ENCODE measurements around the gene SLC30A4. TPM values are rescaled to one million over a fixed set of nuclear protein-coding genes. Genes with fewer than 3 reads are reported as not detected.

The SLC30A4 gene
- total RNA-seq, 1 donor = 1.6 TPM

Small RNAs within 50 kb of the gene (small RNA-seq; reads per million reads assigned to genes)
- gene DPPA5P2 = not detected
- not detected for gene SNORA41B

Other genes starting within 250 kb of the SLC30A4 start
- gene GATM, start 144.2 kb downstream of the SLC30A4 start, total RNA-seq = 23.2 TPM
- gene BLOC1S6, start 64.6 kb upstream of the SLC30A4 start, total RNA-seq = 34.2 TPM
- gene SQOR, start 112.3 kb upstream of the SLC30A4 start, total RNA-seq = 52.5 TPM